HL-60 (cell line): ENCODE data around the gene GUCA1A.
A peak's percentile ranks its signal among the peaks of the same experiment; 100 is the strongest.

ENCODE experiments used
- DNase-seq, 2 experiments: peaks; one replicate each; pipeline ENCODE4 v3.0.0-alpha.2; 2010 to 2020; ENCODE audit warnings: low read depth in 1 of 2, low spot score in 1 of 2
- H3K27ac ChIP-seq: fragments of 250-450 bp; sonication (Bioruptor Pico); replicated peaks from 2 replicates; pipeline ENCODE4 v1.5.1; 2020; ENCODE audit warnings: mild to moderate bottlenecking, moderate library complexity
- H3K27me3 ChIP-seq: fragments of 250-450 bp; sonication (Bioruptor Pico); 2 replicates; pipeline ENCODE4 v1.5.1; 2021; ENCODE audit warnings: mild to moderate bottlenecking, moderate library complexity; ENCODE audit not compliant: insufficient read depth, poor library complexity, severe bottlenecking
- H3K4me3 ChIP-seq: replicated peaks from 2 replicates; pipeline ENCODE4 v1.5.1; 2011; ENCODE audit warnings: mild to moderate bottlenecking, control low read depth, low read length; ENCODE audit not compliant: insufficient read depth
- CTCF ChIP-seq: IDR thresholded peaks from one replicate; pipeline ENCODE4 v1.5.1; 2011; ENCODE audit warnings: low read length, control low read depth, inconsistent platforms; ENCODE audit not compliant: insufficient read depth
- GABPA ChIP-seq: IDR thresholded peaks from 2 replicates; pipeline ENCODE4 v1.6.1; 2012; ENCODE audit warnings: low read depth
- POLR2AphosphoS5 ChIP-seq: IDR thresholded peaks from 2 replicates; pipeline ENCODE4 v1.6.1; 2012; ENCODE audit warnings: low read depth
- REST ChIP-seq: IDR thresholded peaks from 2 replicates; pipeline ENCODE4 v1.6.1; 2012; ENCODE audit warnings: low read depth; ENCODE audit not compliant: insufficient replicate concordance
- SPI1 ChIP-seq: IDR thresholded peaks from 2 replicates; pipeline ENCODE4 v1.6.1; 2012; ENCODE audit warnings: low read depth, mild to moderate bottlenecking, borderline replicate concordance

Gene GUCA1A

GRCh38 chr6:42140032-42140431 lies 33.1 kb upstream of the GUCA1A start:
- Histone ChIP-seq H3K27ac (no peak overlapping the region), H3K27me3 (peaks cover 6% of the 10 kb centered on the region), H3K4me3 (no peak overlapping the region)
- no peak for TF ChIP-seq REST
- peak; percentile 99 for TF ChIP-seq SPI1
- peak; percentile 25 to 89 for DNase-seq

- H3K27ac ChIP-seq: no peak overlapping the region
- DNase-seq: no peak
- TF ChIP-seq REST (no peak), POLR2AphosphoS5 (no peak), CTCF (no peak), SPI1 (no peak)
- no peak overlapping the region for H3K4me3 ChIP-seq
- peaks cover 6% of the 10 kb centered on the region for H3K27me3 ChIP-seq
Observed at GRCh38 chr6:42140756-42141602, 32.2 kb upstream of the GUCA1A start.

- TF ChIP-seq CTCF (no peak), POLR2AphosphoS5 (no peak), REST (no peak), SPI1 (no peak), GABPA (no peak)
- peaks cover 6% of the 10 kb centered on the region for H3K27me3 ChIP-seq
- no peak overlapping the region for H3K27ac ChIP-seq
- H3K4me3 ChIP-seq: no peak overlapping the region
- DNase-seq: no peak
Observed at GRCh38 chr6:42141603-42142117, 31.5 kb upstream of the GUCA1A start.
